Measurements from ENCODE around the gene LHPP.

LHPP gene

GRCh38 chr10:124575107-124576035 lies 113.7 kb downstream of the LHPP start:
- no peak for DNase-seq (ENCODE audit: low spot score)

GRCh38 chr10:124576526-124577420 lies 115.2 kb downstream of the LHPP start:
- TF ChIP-seq CTCF (IDR thresholded peaks at IDR 0.05; ENCODE audit: extremely low read depth, insufficient read depth, missing control alignments) = no peak
- no peak for DNase-seq (ENCODE audit: low spot score)
- in situ Hi-C loops (cut with MboI; ENCODE audit: low pct_unique_long_range_greater_than_20kb, low sequenced_read_pairs, unreplicated experiment) = no loop called here

More at GRCh38 chr10:124575107-124576035, 113.7 kb downstream of the LHPP start:
- in situ Hi-C loops (cut with MboI; ENCODE audit: low pct_unique_long_range_greater_than_20kb, low sequenced_read_pairs, unreplicated experiment) = no loop called here
- TF ChIP-seq CTCF (IDR thresholded peaks at IDR 0.05; ENCODE audit: extremely low read depth, insufficient read depth, missing control alignments) = no peak

GRCh38 chr10:124577651-124578050 lies 116.0 kb downstream of the LHPP start:
- in situ Hi-C loops (cut with MboI; ENCODE audit: low pct_unique_long_range_greater_than_20kb, low sequenced_read_pairs, unreplicated experiment) = no loop called here
- no peak for DNase-seq (ENCODE audit: low spot score)
- no peak for TF ChIP-seq CTCF (IDR thresholded peaks at IDR 0.05; ENCODE audit: extremely low read depth, insufficient read depth, missing control alignments)

- no peak for DNase-seq (ENCODE audit: low spot score)
- TF ChIP-seq CTCF (IDR thresholded peaks at IDR 0.05; ENCODE audit: extremely low read depth, insufficient read depth, missing control alignments) = no peak
- in situ Hi-C loops (cut with MboI; ENCODE audit: low pct_unique_long_range_greater_than_20kb, low sequenced_read_pairs, unreplicated experiment) = no loop called here
Observed at GRCh38 chr10:124578231-124579010, 116.8 kb downstream of the LHPP start.

- TF ChIP-seq CTCF (IDR thresholded peaks at IDR 0.05; ENCODE audit: extremely low read depth, insufficient read depth, missing control alignments) = no peak
- DNase-seq (ENCODE audit: low spot score) = no peak
- in situ Hi-C loops (cut with MboI; ENCODE audit: low pct_unique_long_range_greater_than_20kb, low sequenced_read_pairs, unreplicated experiment) = no loop called here
Observed at GRCh38 chr10:124579011-124579399, 117.4 kb downstream of the LHPP start.

- DNase-seq (ENCODE audit: low spot score) = no peak
- no peak for TF ChIP-seq CTCF (IDR thresholded peaks at IDR 0.05; ENCODE audit: extremely low read depth, insufficient read depth, missing control alignments)
- in situ Hi-C loops (cut with MboI; ENCODE audit: low pct_unique_long_range_greater_than_20kb, low sequenced_read_pairs, unreplicated experiment) = no loop called here
Observed at GRCh38 chr10:124586142-124586541, 124.5 kb downstream of the LHPP start.

Data from GM13977 (cell line).